HPDE6-E6E7 (cell line): ENCODE results near the gene UNC119.

Source experiments
- DNase-seq: peaks from one replicate; pipeline ENCODE4 v3.0.0; 2011; ENCODE audit warnings: missing footprints; ENCODE audit errors: extremely low spot score

UNC119 gene

DNA sequence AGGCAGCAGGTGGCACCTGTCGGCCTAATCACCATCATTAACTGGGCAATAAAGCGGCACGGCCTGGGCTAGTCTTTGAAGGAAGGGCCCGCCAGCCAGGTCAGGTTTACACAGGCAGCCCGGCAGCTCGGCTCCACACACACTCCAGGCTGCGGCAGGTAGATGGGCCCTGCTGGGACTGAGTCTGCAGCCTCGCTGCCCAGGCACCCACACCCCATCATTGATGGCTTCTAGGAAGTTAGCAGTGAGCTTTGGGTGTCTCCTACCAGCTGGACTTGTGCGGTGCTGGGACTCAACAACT, 53.1 kb downstream of the UNC119 start:
- DNase-seq, result no peak

DNA sequence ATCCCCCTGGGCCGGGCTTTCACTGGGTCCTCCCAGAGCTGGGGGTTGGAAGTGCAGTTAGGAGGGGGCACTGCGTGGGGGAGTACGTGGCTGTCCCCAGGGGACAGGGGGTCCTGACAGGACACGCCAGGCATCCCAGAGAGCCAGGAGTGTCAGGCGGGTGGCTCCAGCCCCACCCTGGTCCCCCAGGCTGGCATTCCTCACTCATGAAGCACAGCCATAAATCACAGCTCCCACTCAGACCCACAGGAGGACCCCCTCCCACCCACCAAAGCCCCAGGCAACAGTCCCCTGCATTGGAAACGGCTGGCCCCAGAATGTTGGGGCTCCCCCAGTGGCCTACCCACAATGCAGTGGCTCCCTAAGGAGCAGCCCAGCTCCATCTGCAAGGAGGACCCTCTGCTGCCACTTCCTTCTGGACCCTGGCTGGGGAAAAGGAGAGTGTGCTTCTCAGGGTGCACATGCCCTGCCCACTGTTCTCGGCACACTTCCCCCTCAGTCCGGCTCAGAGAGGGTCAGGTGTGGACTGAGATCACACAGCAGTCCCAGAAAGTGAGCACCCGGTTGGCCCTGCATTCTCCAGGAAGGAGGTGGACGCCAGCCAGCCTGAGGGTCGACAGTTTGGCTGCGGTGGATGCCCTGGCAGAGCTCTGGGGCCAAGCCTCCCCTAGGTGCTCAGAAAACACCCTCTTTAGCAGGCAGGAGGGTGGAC, 53.6 kb downstream of the UNC119 start:
- no peak for DNase-seq

DNA sequence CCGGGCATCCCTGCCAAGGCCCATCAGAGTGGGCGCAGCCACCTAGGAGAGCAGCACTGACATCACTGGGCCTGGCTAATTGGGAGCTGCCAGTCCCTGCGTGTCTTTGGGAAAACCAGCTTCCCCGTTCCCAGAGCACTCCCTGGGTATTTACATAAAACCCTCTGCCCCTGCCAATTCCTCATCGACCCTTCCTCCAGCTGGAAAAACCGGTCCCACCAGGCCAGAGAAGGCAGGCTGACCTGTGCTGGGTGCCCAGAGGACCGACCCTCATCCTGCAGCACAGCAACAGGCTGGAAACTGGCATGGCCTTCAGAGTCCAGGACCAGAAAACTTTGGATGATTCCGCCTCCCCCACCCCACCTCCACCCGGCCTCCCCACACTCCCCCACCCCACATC, 54.5 kb downstream of the UNC119 start:
- no peak for DNase-seq
